OCI-LY7 (cell line): ENCODE data around the gene ANAPC15. TPM values are rescaled to one million over a fixed set of nuclear protein-coding genes. Genes with fewer than 3 reads are reported as not detected.

Source experiments
- BruUV-seq: library from RNA; stranded (reverse); fragments of 400-500 nt; replicated peaks from 2 replicates; lab custom pipeline; 2021; lab: Mats Ljungman, UMichigan
- CTCF ChIA-PET: fragments of 300-600 bp; sonication (Branson Sonifier 250); formaldehyde crosslinking; loops from one replicate; lab custom pipeline; 2022; ENCODE audit warnings: antibody characterized with exemption; ENCODE audit not compliant: unreplicated experiment; lab: Charles Lee
- POLR2A ChIA-PET: fragments of 300-600 bp; sonication (Branson Sonifier 250); formaldehyde crosslinking; loops from one replicate; lab custom pipeline; 2022; ENCODE audit warnings: antibody characterized with exemption; lab: Charles Lee
- DNase-seq: peaks from one replicate; pipeline ENCODE4 v3.0.0-alpha.2; 2015; ENCODE audit warnings: low spot score
- H2AFZ ChIP-seq: fragments of 200-600 bp; sonication (generic), shearing (Covaris generic); 2 replicates; pipeline ENCODE4 v1.6.1; 2014; ENCODE audit warnings: mild to moderate bottlenecking, antibody characterized with exemption, low read length, moderate library complexity
- H3K27ac ChIP-seq: fragments of 200-600 bp; sonication (generic); 2 replicates; pipeline ENCODE4 v1.5.1; 2014; ENCODE audit warnings: mixed run types, low read depth, mild to moderate bottlenecking, moderate library complexity, low read length, inconsistent platforms; ENCODE audit not compliant: poor library complexity, severe bottlenecking
- H3K36me3 ChIP-seq: fragments of 200-600 bp; sonication (generic); 2 replicates; pipeline ENCODE4 v1.6.1; 2014; ENCODE audit warnings: mild to moderate bottlenecking, antibody characterized with exemption, low read length, moderate library complexity, mixed read lengths; ENCODE audit not compliant: insufficient read depth
- H3K4me1 ChIP-seq: fragments of 200-600 bp; sonication (generic); 2 replicates; pipeline ENCODE4 v1.5.1; 2014; ENCODE audit warnings: mild to moderate bottlenecking, low read length; ENCODE audit not compliant: insufficient read depth, poor library complexity, severe bottlenecking
- H3K4me2 ChIP-seq: fragments of 200-600 bp; sonication (generic); 2 replicates; pipeline ENCODE4 v1.6.1; 2014; ENCODE audit warnings: mild to moderate bottlenecking, low read length
- H3K4me3 ChIP-seq: fragments of 200-600 bp; sonication (generic); 2 replicates; pipeline ENCODE4 v1.5.1; 2014; ENCODE audit warnings: mild to moderate bottlenecking, low read depth, low read length; ENCODE audit not compliant: poor library complexity, severe bottlenecking
- H3K79me2 ChIP-seq: fragments of 200-600 bp; sonication (generic); 2 replicates; pipeline ENCODE4 v1.6.1; 2016; ENCODE audit warnings: low read depth, mild to moderate bottlenecking, low read length, moderate library complexity, mixed read lengths; ENCODE audit not compliant: insufficient read depth
- H3K9me2 ChIP-seq: fragments of 200-600 bp; sonication (generic); 2 replicates; pipeline ENCODE4 v1.6.1; 2016; ENCODE audit warnings: mild to moderate bottlenecking, low read length, mixed read lengths; ENCODE audit not compliant: insufficient read depth
- H3K9me3 ChIP-seq: fragments of 200-600 bp; sonication (generic); 2 replicates; pipeline ENCODE4 v1.6.1; 2014; ENCODE audit warnings: mild to moderate bottlenecking, mixed run types, low read length, mixed read lengths
- H4K20me1 ChIP-seq: fragments of 200-600 bp; sonication (generic); 2 replicates; pipeline ENCODE4 v1.6.1; 2014; ENCODE audit warnings: mild to moderate bottlenecking, antibody characterized with exemption, low read length, moderate library complexity, mixed read lengths; ENCODE audit not compliant: insufficient read depth
- EZH2phosphoT487 ChIP-seq: fragments of 200-600 bp; sonication (generic); IDR thresholded peaks from 2 replicates; pipeline ENCODE4 v1.6.1; 2018; ENCODE audit warnings: low read depth, borderline replicate concordance, mild to moderate bottlenecking, mixed run types, antibody characterized with exemption, low read length, moderate library complexity, mixed read lengths
- intact Hi-C: fragments of 100-400 bp; cut with micrococcal nuclease; formaldehyde crosslinking; loops from one replicate; pipeline ENCODE4 v1.10.0; 2022; ENCODE audit not compliant: unreplicated experiment
- total RNA-seq, 2 experiments: library from RNA; depleted of rRNA in 1 of 2; stranded (reverse); fragments of >200 nt in 1 of 2; shearing (Covaris generic) in 1 of 2; gene quantifications; 2 replicates each; pipeline ENCODE4 v1.2.3, GENCODE V29; 2014 to 2022
- TF ChIP-seq, protein P1 (sequence below): fragments of 200-600 bp; sonication (generic); conservative IDR thresholded peaks from 2 replicates; pipeline ENCODE4 v1.5.1; 2014; ENCODE audit warnings: mild to moderate bottlenecking, antibody characterized with exemption, low read length, moderate library complexity, mixed read lengths

ANAPC15 gene
- total RNA-seq, 2 experiments from 2014 or later: 48.2 to 62.4 TPM

DNA sequence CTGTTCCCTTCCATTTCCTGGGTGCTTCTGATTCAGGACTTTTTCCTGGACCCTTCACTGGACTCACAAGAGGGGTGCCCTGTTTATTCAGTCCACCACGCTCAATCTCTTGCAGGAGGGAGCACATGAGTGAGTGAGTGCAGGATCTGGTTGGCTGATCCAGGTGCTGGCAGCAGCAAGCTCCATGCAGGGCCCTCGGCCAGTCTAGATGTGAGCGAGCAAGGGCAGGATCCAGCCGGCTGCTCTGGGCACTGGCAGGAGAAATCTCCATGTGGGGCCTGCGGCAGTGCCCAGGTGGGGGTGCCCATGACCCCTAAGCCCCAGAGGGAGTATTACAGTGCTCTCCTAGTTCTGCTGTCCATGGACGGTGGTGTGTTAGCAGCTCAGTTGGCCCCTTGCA lies 11.6 kb upstream of the ANAPC15 start:
- no TSS peak for BruUV-seq
- DNase-seq: no peak

DNA sequence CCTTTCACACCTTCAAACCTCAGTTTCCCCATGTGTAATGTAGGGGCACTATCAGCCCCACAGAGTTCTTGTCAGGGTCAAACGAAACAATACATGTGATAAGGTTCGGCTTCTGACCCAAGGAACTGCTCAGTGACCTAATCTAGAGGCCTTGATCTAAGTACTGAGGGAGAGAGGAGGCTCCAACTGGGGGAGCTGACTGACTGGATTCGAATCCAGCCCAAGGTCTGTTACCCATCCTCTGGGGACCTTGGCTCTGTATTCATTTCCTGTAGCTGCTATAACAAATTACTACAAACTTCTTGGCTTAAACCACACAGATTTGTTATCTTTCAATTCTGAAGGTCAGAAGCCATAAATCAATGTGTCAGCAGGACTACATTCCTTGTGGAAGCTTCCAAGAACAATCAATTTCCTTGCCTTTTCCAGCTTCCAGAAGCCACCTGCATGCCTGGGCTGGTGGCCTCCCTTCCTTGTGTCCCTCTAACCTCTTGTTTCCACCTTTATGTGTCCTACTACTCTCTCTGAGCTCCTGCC lies 10.7 kb upstream of the ANAPC15 start:
- Histone ChIP-seq H3K79me2 (no peaks in the 10 kb centered on the region), H3K4me2 (no peak overlapping the region), H3K9me3 (peaks cover 26% of the 10 kb centered on the region), H3K27ac (no peak overlapping the region), H4K20me1 (no peaks in the 10 kb centered on the region), H3K4me3 (no peak overlapping the region), H2AFZ (no peak overlapping the region), H3K4me1 (no peaks in the 10 kb centered on the region), H3K36me3 (no peaks in the 10 kb centered on the region), H3K9me2 (no peaks in the 10 kb centered on the region)
- CTCF ChIA-PET: no interaction called here
- no TSS peak for BruUV-seq
- TF ChIP-seq, protein P1, sequence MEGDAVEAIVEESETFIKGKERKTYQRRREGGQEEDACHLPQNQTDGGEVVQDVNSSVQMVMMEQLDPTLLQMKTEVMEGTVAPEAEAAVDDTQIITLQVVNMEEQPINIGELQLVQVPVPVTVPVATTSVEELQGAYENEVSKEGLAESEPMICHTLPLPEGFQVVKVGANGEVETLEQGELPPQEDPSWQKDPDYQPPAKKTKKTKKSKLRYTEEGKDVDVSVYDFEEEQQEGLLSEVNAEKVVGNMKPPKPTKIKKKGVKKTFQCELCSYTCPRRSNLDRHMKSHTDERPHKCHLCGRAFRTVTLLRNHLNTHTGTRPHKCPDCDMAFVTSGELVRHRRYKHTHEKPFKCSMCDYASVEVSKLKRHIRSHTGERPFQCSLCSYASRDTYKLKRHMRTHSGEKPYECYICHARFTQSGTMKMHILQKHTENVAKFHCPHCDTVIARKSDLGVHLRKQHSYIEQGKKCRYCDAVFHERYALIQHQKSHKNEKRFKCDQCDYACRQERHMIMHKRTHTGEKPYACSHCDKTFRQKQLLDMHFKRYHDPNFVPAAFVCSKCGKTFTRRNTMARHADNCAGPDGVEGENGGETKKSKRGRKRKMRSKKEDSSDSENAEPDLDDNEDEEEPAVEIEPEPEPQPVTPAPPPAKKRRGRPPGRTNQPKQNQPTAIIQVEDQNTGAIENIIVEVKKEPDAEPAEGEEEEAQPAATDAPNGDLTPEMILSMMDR: no peak
- no peak for TF ChIP-seq EZH2phosphoT487
- DNase-seq: no peak
- POLR2A ChIA-PET: no interaction called here
- intact Hi-C loops: no loop called here

More for the DNA sequence above, 11.6 kb upstream of the ANAPC15 start:
- H3K79me2 ChIP-seq: no peaks in the 10 kb centered on the region
- H3K4me1 ChIP-seq: no peaks in the 10 kb centered on the region
- CTCF ChIA-PET: no interaction called here
- H3K9me3 ChIP-seq: peaks cover 33% of the 10 kb centered on the region
- H3K4me3 ChIP-seq: no peak overlapping the region
- POLR2A ChIA-PET: no interaction called here
- H3K4me2 ChIP-seq: no peak overlapping the region
- H4K20me1 ChIP-seq: no peaks in the 10 kb centered on the region
- no peaks in the 10 kb centered on the region for H3K36me3 ChIP-seq
- H3K27ac ChIP-seq: no peak overlapping the region
- no peaks in the 10 kb centered on the region for H3K9me2 ChIP-seq
- no peak overlapping the region for H2AFZ ChIP-seq
- intact Hi-C loops: no loop called here
- TF ChIP-seq, protein P1: no peak
- TF ChIP-seq EZH2phosphoT487: no peak

DNA sequence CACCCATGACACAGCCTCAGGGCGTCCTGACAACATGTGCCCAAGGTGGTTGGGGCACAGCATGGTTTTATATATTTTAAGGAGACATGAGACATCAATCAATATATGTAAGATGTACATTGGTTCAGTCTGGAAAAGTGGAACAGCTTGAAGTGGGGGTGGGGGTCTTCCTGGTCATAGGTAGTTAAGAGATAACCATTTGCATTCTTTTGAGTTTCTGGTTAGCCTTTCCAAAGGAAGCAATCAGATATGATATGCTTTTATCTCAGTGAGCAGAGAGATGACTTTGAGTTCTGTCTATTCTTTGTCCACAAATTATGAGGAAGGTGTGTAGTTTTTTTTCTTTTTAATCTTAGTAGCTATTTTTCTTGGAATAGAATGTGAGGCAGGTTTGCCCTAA lies 10.1 kb upstream of the ANAPC15 start:
- H3K36me3 ChIP-seq: no peaks in the 10 kb centered on the region
- H3K9me3 ChIP-seq: peaks cover 20% of the 10 kb centered on the region
- POLR2A ChIA-PET: no interaction called here
- no peak for DNase-seq
- H3K27ac ChIP-seq: no peak overlapping the region
- TF ChIP-seq, protein P1: no peak
- no peak for TF ChIP-seq EZH2phosphoT487
- no peak overlapping the region for H2AFZ ChIP-seq
- CTCF ChIA-PET: no interaction called here
- H3K4me1 ChIP-seq: no peaks in the 10 kb centered on the region
- no peaks in the 10 kb centered on the region for H3K79me2 ChIP-seq
- no TSS peak for BruUV-seq
- H3K9me2 ChIP-seq: no peaks in the 10 kb centered on the region
- H3K4me2 ChIP-seq: no peak overlapping the region
- intact Hi-C loops: no loop called here
- no peaks in the 10 kb centered on the region for H4K20me1 ChIP-seq
- H3K4me3 ChIP-seq: no peak overlapping the region
